Endothelial cell of umbilical vein (primary cell): ENCODE results near the gene GRXCR2.

Source experiments
- CTCF ChIP-seq, 2 donors: IDR thresholded peaks; 1 replicate in 1 of 2; 2 replicates in 1 of 2; pipeline ENCODE4 v1.5.1; 2011; ENCODE audit warnings: low read length in 2 of 2, mild to moderate bottlenecking in 2 of 2, moderate library complexity in 2 of 2, control low read depth in 1 of 2, inconsistent platforms in 1 of 2, low read depth in 1 of 2; ENCODE audit not compliant: insufficient read depth in 1 of 2; ENCODE audit errors: extremely low read depth in 1 of 2
- EZH2 ChIP-seq: IDR thresholded peaks from 2 replicates; pipeline ENCODE4 v1.6.1; 2012; ENCODE audit warnings: borderline replicate concordance, low read depth, mild to moderate bottlenecking, moderate library complexity, low read length, inconsistent platforms; ENCODE audit not compliant: severe bottlenecking
- POLR2A ChIP-seq: IDR thresholded peaks from 2 replicates; pipeline ENCODE4 v1.6.1; 2012; ENCODE audit warnings: low read depth, mild to moderate bottlenecking, control low read depth, low read length
- POLR2AphosphoS5 ChIP-seq: IDR thresholded peaks from 2 replicates; pipeline ENCODE4 v1.6.1; 2012; ENCODE audit warnings: low read depth, mild to moderate bottlenecking, control low read depth, low read length, moderate library complexity; ENCODE audit not compliant: insufficient read depth

GRCh38 chr5:145841299-145841698, 31.5 kb downstream of the GRXCR2 start:
- TF ChIP-seq CTCF (IDR thresholded peaks at IDR 0.05; ENCODE audit: extremely low read depth in 1 of 2, insufficient read depth in 1 of 2, low read depth in 1 of 2, low read length in 2 of 2) (no peak), POLR2A (no peak), EZH2 (no peak), POLR2AphosphoS5 (no peak)
